GM12875 (cell line): ENCODE data around the gene FOXI1.

Experiments used
- H3K4me3 ChIP-seq: one replicate; pipeline ENCODE4 v1.5.1; 2011; ENCODE audit warnings: low read depth, low read length, control low read depth
- CTCF ChIP-seq: IDR thresholded peaks from 2 replicates; pipeline ENCODE4 v1.5.1; 2011; ENCODE audit warnings: low read depth, mild to moderate bottlenecking, control low read depth, inconsistent platforms, low read length, moderate library complexity, borderline replicate concordance; ENCODE audit not compliant: insufficient read depth

The FOXI1 gene

GRCh38 chr5:170069512-170069911 is 36.2 kb upstream of the FOXI1 start:
- no peak overlapping the region for H3K4me3 ChIP-seq
- no peak for TF ChIP-seq CTCF

- no peak overlapping the region for H3K4me3 ChIP-seq
- peak; percentile 45 for TF ChIP-seq CTCF
Observed at GRCh38 chr5:170070556-170071412, 34.9 kb upstream of the FOXI1 start.

- TF ChIP-seq CTCF: no peak
Observed at GRCh38 chr5:170071748-170072147, 33.9 kb upstream of the FOXI1 start.

DNA sequence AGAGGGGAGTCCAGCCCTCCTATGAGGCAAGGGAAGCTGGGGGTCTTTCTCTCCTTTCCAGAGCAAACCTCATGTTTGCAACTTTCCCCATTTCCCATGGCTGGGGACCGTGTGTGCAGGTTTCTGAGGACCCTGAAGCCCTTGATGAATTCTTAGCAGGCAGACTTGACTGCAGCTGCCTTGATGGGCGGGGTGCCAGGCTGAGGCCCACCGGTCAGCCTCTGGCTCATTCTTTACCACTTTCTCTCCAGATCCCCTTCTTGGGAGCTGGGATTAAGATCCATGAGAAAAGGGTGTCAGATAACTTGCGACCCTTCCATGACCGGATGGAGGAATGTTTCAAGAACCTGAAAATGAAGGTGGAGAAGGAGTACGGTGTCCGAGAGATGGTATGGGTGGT is 30.0 kb upstream of the FOXI1 start:
- no peak for TF ChIP-seq CTCF
- no peak overlapping the region for H3K4me3 ChIP-seq

More at GRCh38 chr5:170071748-170072147, 33.9 kb upstream of the FOXI1 start:
- H3K4me3 ChIP-seq: no peak overlapping the region

GRCh38 chr5:170076211-170076610 is 29.5 kb upstream of the FOXI1 start:
- no peak for TF ChIP-seq CTCF
- no peak overlapping the region for H3K4me3 ChIP-seq

DNA sequence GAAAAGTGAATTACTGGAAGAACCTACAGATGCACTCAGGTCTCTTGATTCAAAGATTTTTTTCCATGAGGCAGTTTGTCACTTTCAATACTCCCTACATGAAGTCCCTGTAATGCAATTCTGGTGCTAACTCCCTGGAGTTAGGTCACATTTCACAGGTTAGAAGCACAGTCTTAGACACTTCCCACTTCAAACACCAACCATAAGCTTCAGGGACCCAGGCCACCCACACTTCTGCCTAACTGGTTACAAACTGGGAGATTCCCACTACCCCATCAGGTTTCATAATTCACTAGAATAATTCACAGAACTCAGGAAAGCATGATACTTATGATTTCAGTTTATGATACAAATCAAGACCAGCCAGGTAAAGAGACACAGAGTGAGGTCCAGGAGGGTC is 29.0 kb upstream of the FOXI1 start:
- TF ChIP-seq CTCF: no peak
- no peak overlapping the region for H3K4me3 ChIP-seq

DNA sequence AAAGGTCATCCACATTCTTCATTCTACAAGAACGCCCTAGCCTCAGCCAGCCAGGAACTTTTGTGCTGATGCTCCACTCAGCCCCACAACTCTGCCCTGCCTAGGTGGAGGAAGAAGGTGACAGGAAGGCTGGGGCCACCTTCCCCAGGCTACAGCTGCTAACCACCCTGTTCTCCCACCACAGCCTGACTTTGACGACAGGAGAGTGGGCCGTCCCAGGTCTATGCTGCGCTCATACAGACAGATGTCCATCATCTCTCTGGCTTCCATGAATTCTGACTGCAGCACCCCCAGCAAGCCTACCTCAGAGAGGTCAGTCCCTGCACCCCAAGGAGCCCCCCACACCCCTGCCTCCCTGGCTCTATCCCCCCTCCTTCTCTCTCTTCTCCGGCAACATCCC is 28.2 kb upstream of the FOXI1 start:
- TF ChIP-seq CTCF: no peak
- no peak overlapping the region for H3K4me3 ChIP-seq
